IMR-90 (cell line): Measurements from ENCODE around the gene NR6A1. TPM values are rescaled to one million over a fixed set of nuclear protein-coding genes. Genes with fewer than 3 reads are reported as not detected.

Experiments
- ATAC-seq: fragments of 200-7000 bp; cut with Tn5 transposase; 2 replicates; pipeline ENCODE4 v1.9.1; 2020; ENCODE audit warnings: low read depth, mild to moderate bottlenecking, moderate library complexity
- BruUV-seq: library from RNA; stranded (reverse); fragments of 400-500 nt; replicated peaks from 2 replicates; lab custom pipeline; 2021; lab: Mats Ljungman, UMichigan
- CTCF ChIA-PET: fragments of 300-600 bp; formaldehyde crosslinking; extraction: SDS; loops from one replicate; lab custom pipeline; 2021; ENCODE audit warnings: antibody characterized with exemption; lab: Yijun Ruan, JAX
- POLR2A ChIA-PET: fragments of 300-600 bp; sonication (Branson Sonifier 250); formaldehyde crosslinking; loops from one replicate; lab custom pipeline; 2022; ENCODE audit warnings: antibody characterized with exemption; ENCODE audit not compliant: unreplicated experiment; lab: Charles Lee
- DNase-seq: peaks from one replicate; pipeline ENCODE4 v3.0.0; 2013
- H2AFZ ChIP-seq: replicated peaks from 2 replicates; pipeline ENCODE3; 2013; ENCODE audit warnings: low read length, mild to moderate bottlenecking; ENCODE audit not compliant: poor library complexity
- H2AK5ac ChIP-seq: 2 replicates; pipeline ENCODE4 v1.6.1; 2013; ENCODE audit warnings: low read depth, low read length, inconsistent platforms
- H2AK9ac ChIP-seq: replicated peaks from 2 replicates; pipeline ENCODE3; 2013; ENCODE audit warnings: mild to moderate bottlenecking, low read depth, low read length, moderate library complexity; ENCODE audit not compliant: poor library complexity
- H2BK120ac ChIP-seq: 2 replicates; pipeline ENCODE4 v1.6.1; 2013; ENCODE audit warnings: low read depth, low read length, inconsistent platforms
- H2BK15ac ChIP-seq: 3 replicates; pipeline ENCODE4 v1.6.1; 2013; ENCODE audit warnings: low read depth, low read length, inconsistent platforms
- H2BK20ac ChIP-seq: 2 replicates; pipeline ENCODE4 v1.6.1; 2013; ENCODE audit warnings: low read depth, mild to moderate bottlenecking, inconsistent platforms, low read length, moderate library complexity
- H2BK5ac ChIP-seq: 2 replicates; pipeline ENCODE4 v1.6.1; 2013; ENCODE audit warnings: mild to moderate bottlenecking, low read depth, low read length, inconsistent platforms; ENCODE audit not compliant: poor library complexity, severe bottlenecking
- H3K14ac ChIP-seq: replicated peaks from 2 replicates; pipeline ENCODE4 v1.6.1; 2013; ENCODE audit warnings: low read depth, low read length, inconsistent platforms
- H3K18ac ChIP-seq: 2 replicates; pipeline ENCODE4 v1.6.1; 2013; ENCODE audit warnings: low read depth, low read length, control low read depth
- H3K23ac ChIP-seq: 2 replicates; pipeline ENCODE4 v1.6.1; 2013; ENCODE audit warnings: low read depth, low read length, inconsistent platforms
- H3K27ac ChIP-seq: 2 replicates; pipeline ENCODE4 v1.5.1; 2013; ENCODE audit warnings: mild to moderate bottlenecking, control low read depth, low read length; ENCODE audit not compliant: insufficient read depth
- H3K27me3 ChIP-seq: 2 replicates; pipeline ENCODE4 v1.6.1; 2013; ENCODE audit warnings: low read length; ENCODE audit not compliant: control insufficient read depth, insufficient read depth
- H3K36me3 ChIP-seq: 2 replicates; pipeline ENCODE4 v1.6.1; 2013; ENCODE audit warnings: low read length, mixed read lengths; ENCODE audit not compliant: control insufficient read depth, insufficient read depth
- H3K4ac ChIP-seq: 2 replicates; pipeline ENCODE4 v1.6.1; 2013; ENCODE audit warnings: low read depth, low read length, inconsistent platforms
- H3K4me1 ChIP-seq: 2 replicates; pipeline ENCODE4 v1.6.1; 2013; ENCODE audit warnings: low read length, mixed read lengths; ENCODE audit not compliant: control insufficient read depth, insufficient read depth
- H3K4me2 ChIP-seq: 2 replicates; pipeline ENCODE4 v1.6.1; 2013; ENCODE audit warnings: low read depth, mild to moderate bottlenecking, control low read depth, low read length, moderate library complexity
- H3K4me3 ChIP-seq: 2 replicates; pipeline ENCODE4 v1.5.1; 2013; ENCODE audit warnings: low read depth, mild to moderate bottlenecking, control low read depth, low read length, moderate library complexity; ENCODE audit not compliant: insufficient read depth
- H3K56ac ChIP-seq: 2 replicates; pipeline ENCODE4 v1.6.1; 2013; ENCODE audit warnings: low read length, inconsistent platforms; ENCODE audit not compliant: insufficient read depth; ENCODE audit errors: extremely low read depth
- H3K79me1 ChIP-seq, 2 experiments: 2 replicates each; pipeline ENCODE4 v1.6.1; 2013; ENCODE audit warnings: low read length in 2 of 2, inconsistent platforms in 1 of 2, low read depth in 1 of 2
- H3K9ac ChIP-seq: 2 replicates; pipeline ENCODE4 v1.6.1; 2013; ENCODE audit warnings: low read depth, low read length, control low read depth
- H3K9me1 ChIP-seq: 2 replicates; pipeline ENCODE4 v1.6.1; 2013; ENCODE audit warnings: low read length, inconsistent platforms; ENCODE audit not compliant: insufficient read depth
- H3K9me3 ChIP-seq: 2 replicates; pipeline ENCODE4 v1.6.1; 2013; ENCODE audit warnings: low read length; ENCODE audit not compliant: control insufficient read depth, insufficient read depth
- H4K20me1 ChIP-seq: 2 replicates; pipeline ENCODE4 v1.6.1; 2013; ENCODE audit warnings: low read length, inconsistent platforms; ENCODE audit not compliant: insufficient read depth
- H4K5ac ChIP-seq: 2 replicates; pipeline ENCODE4 v1.6.1; 2013; ENCODE audit warnings: mild to moderate bottlenecking, low read depth, low read length, control low read depth
- H4K8ac ChIP-seq, 2 experiments: 2 replicates each; pipeline ENCODE4 v1.6.1; 2013; ENCODE audit warnings: low read depth in 2 of 2, low read length in 2 of 2, control low read depth in 1 of 2, inconsistent platforms in 1 of 2
- H4K91ac ChIP-seq: 2 replicates; pipeline ENCODE4 v1.6.1; 2013; ENCODE audit warnings: low read depth, low read length, inconsistent platforms; ENCODE audit not compliant: insufficient read depth
- FOS ChIP-seq: fragments of 150-350 bp; IDR thresholded peaks from 2 replicates; pipeline ENCODE4 v1.6.1; 2016; ENCODE audit warnings: low read depth, low read length
- MAFK ChIP-seq: IDR thresholded peaks from 2 replicates; pipeline ENCODE4 v1.6.1; 2012; ENCODE audit warnings: low read depth, low read length, improper control_type of control experiment
- MAZ ChIP-seq: IDR thresholded peaks from 2 replicates; pipeline ENCODE4 v1.6.1; 2012; ENCODE audit warnings: low read depth, mild to moderate bottlenecking, low read length, improper control_type of control experiment, moderate library complexity, borderline replicate concordance
- RAD21 ChIP-seq: IDR thresholded peaks from 2 replicates; pipeline ENCODE4 v1.6.1; 2012; ENCODE audit warnings: low read length, improper control_type of control experiment
- RCOR1 ChIP-seq: IDR thresholded peaks from 2 replicates; pipeline ENCODE4 v1.6.1; 2012; ENCODE audit warnings: mild to moderate bottlenecking, low read length, improper control_type of control experiment; ENCODE audit not compliant: insufficient replicate concordance
- SMC3 ChIP-seq: fragments of 150-350 bp; IDR thresholded peaks from 2 replicates; pipeline ENCODE4 v1.6.1; 2016; ENCODE audit warnings: low read depth, mild to moderate bottlenecking, antibody characterized with exemption, low read length, moderate library complexity
- WGBS, 2 experiments: methylation state at CpG; one replicate each; pipeline versions ENCODE4 v1.1.5 to v1.1.7; 2013; ENCODE audit warnings: missing lambda C conversion rate in 2 of 2; ENCODE audit not compliant: insufficient read length in 1 of 2; ENCODE audit errors: extremely low coverage in 2 of 2; 5-methylcytosine and 5-hydroxymethylcytosine counted together
- dilution Hi-C: fragments of 300-500 bp; cut with HindIII; formaldehyde crosslinking; loops from one replicate; pipeline ENCODE4 v1.14.3; 2018; ENCODE audit warnings: low sequenced_read_pairs; ENCODE audit not compliant: unreplicated experiment
- in situ Hi-C: fragments of 300-500 bp; cut with MboI; formaldehyde crosslinking; loops from 3 replicates; pipeline ENCODE4 v1.14.3; 2019; ENCODE audit warnings: low sequenced_read_pairs, inconsistent platforms, mixed read lengths
- intact Hi-C: fragments of 100-400 bp; cut with micrococcal nuclease; formaldehyde crosslinking; loops from 2 replicates; pipeline ENCODE4 v1.10.0; 2022
- polyA plus RNA-seq, 3 experiments: library from polyadenylated mRNA; depleted of rRNA; stranded (reverse); fragments of >200 nt; gene quantifications; 2 replicates each; pipeline ENCODE4 v1.2.3, GENCODE V29; 2012; ENCODE audit warnings: low replicate concordance in 1 of 3
- total RNA-seq: library from RNA; depleted of rRNA; stranded (reverse); fragments of >200 nt; gene quantifications from 2 replicates; pipeline ENCODE4 v1.2.3, GENCODE V29; 2012

Gene NR6A1
- total and polyA plus RNA-seq, 2 of the 4 experiments (the other 2 are of a cell fraction) = 0.14 to 0.36 TPM

GRCh38 chr9:124781967-124782660 is 11.0 kb upstream of the NR6A1 start:
- CTCF ChIA-PET = no interaction called here
- Histone ChIP-seq H2AFZ (no peak overlapping the region), H2BK120ac (no peak overlapping the region; the same call in 1 of the 2 replicates), H3K9me1 (0 out of 2 replicates have a peak, but pooled peaks cover 4% of the 10 kb centered on the region), H2BK20ac (no peak overlapping the region), H2BK5ac (no peak overlapping the region), H4K8ac (no peak overlapping the region), H3K4me3 (no peak overlapping the region), H3K79me1 (no peaks in the 10 kb centered on the region), H4K20me1 (no peaks in the 10 kb centered on the region), H3K9ac (no peak overlapping the region), H3K27ac (no peak overlapping the region), H3K14ac (0 out of 2 replicates have a peak overlapping the region, but pooled peaks have one; percentile 27), H3K4me1 (peaks cover 20% of the 10 kb centered on the region), H3K23ac (no peak overlapping the region), H3K9me3 (no peaks in the 10 kb centered on the region), H3K27me3 (no peaks in the 10 kb centered on the region), H2AK9ac (peak overlapping the region; percentile 19), H4K91ac (no peak overlapping the region), H3K18ac (no peak overlapping the region), H3K4me2 (no peak overlapping the region), H3K56ac (no peak overlapping the region), H3K36me3 (peaks cover 2% of the 10 kb centered on the region; the same call in 1 of the 2 replicates), H4K5ac (no peak overlapping the region), H2BK15ac (no peak overlapping the region), H2AK5ac (peak overlapping the region; percentile 72; the same call in 1 of the 2 replicates), H3K4ac (peak overlapping the region; percentile 24; the same call in 1 of the 2 replicates)
- ATAC-seq (no peak), DNase-seq (no peak)
- POLR2A ChIA-PET = no interaction called here
- dilution Hi-C loops (no loop called here), intact Hi-C loops (no loop called here), in situ Hi-C loops (no loop called here)
- TF ChIP-seq RCOR1 = no peak
- no peak for TF ChIP-seq RAD21
- TF ChIP-seq SMC3 = no peak
- no peak for TF ChIP-seq MAFK
- TF ChIP-seq MAZ = no peak
- no peak for TF ChIP-seq FOS
- BruUV-seq = no TSS peak
- WGBS, 2 experiments = no CpG with 5 or more reads among the region's 3 CpGs
